GM21529 (cell line): ENCODE results near the gene C1orf21.

Source experiments
- ATAC-seq: cut with Tn5 transposase; IDR thresholded peaks from one replicate; pipeline ENCODE4 v1.9.1; 2021; ENCODE audit not compliant: unreplicated experiment

C1orf21 gene

DNA sequence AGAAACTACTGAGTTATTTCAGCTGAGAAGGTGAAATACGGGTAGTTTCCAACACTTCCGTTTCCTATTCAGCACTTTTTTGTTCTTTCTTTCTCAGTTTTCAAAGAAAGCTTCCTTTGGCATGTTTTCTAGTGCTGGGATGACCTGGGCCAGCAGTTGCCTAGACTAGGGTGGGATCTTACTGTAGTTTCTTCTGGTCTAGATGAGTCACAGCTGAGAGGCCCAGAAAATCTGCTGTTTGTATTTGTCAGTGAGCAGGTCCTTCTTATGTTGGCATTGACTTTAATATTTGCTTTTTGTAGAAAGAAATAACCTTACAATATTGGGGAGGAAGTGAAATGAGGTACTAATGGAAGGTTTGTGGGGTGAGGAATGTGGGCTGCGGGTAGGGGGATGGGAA, 22.2 kb downstream of the C1orf21 start:
- ATAC-seq = no peak

DNA sequence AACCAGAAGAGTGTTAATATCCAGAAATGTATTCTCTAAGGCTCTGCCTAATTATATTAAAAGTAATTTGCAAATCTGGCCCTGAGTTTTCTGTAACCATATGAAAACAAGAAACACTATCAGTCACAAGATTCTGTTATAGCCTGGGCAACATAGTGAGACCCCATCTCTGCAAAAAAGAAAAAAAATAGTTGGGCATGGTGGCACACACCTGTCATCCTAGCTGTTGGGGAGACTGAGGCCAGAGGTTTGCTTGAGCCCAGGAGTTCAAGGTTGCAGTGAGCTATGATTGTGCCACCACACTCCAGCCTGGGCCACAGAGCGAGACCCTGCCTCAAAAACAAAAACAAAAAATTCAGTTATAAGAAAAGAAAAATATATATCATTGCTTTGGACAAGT, 25.6 kb downstream of the C1orf21 start:
- ATAC-seq = no peak

DNA sequence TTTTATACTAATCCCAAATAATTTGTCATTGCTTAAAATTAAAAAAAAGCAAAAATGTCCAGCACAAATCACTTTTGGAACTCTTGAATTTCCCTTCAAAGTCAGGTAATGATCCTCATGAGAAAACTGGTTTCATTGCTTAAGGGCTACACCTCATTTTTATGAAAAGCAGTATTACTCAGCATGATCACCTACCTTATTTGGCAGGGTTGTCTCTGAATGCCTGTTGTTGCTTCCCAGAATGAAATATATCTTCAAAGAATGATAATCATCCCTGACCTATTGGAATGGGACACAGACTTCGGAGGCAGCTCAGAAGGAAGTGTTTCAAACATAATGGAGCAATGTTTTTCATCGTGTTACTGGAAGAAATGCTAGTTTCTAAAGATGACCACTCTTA, 29.7 kb downstream of the C1orf21 start:
- no peak for ATAC-seq

- no peak for ATAC-seq
These were observed 30.1 kb downstream of the C1orf21 start for GRCh38 chr1:184416946-184417345.

GRCh38 chr1:184417916-184418315, 31.1 kb downstream of the C1orf21 start:
- ATAC-seq = no peak

GRCh38 chr1:184418652-184419349, 32.0 kb downstream of the C1orf21 start:
- ATAC-seq = no peak

DNA sequence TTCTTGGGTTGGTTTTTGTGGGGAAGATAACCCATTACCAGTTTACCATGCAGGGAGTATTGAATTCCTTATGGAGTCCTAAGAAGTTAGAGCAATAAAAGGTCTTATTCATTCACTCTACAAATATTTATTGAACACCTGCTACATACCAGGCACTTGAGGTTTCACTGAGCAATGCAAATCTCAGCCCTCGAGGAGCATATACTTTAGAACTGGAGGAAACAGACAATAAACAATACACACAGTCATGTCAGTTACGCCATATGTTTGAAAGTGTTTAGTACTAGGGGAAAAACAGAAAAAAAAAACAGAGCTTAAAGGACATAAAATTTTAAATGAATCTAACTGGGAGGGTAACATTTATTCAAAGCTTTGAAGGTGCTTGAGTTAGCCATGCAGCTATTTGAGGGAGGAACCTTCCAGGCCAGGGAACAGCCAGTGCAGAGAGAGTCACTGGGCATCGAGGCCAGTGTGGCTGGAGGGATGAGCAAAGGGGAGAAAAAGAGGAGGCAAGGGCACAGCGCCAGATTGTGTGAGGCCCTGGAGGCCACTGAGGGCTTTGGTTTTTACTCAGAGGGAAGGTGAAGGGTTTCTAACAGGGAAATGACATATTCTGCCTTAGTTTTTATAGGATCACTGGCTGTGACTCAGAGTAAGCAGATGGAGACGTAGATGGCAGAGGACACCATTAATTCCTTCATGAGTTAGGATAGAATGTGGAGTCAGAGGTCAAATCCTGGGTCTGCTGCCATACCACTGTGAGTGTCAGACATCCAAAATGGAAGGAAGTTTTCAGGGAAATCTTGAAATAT, 32.7 kb downstream of the C1orf21 start:
- no peak for ATAC-seq

DNA sequence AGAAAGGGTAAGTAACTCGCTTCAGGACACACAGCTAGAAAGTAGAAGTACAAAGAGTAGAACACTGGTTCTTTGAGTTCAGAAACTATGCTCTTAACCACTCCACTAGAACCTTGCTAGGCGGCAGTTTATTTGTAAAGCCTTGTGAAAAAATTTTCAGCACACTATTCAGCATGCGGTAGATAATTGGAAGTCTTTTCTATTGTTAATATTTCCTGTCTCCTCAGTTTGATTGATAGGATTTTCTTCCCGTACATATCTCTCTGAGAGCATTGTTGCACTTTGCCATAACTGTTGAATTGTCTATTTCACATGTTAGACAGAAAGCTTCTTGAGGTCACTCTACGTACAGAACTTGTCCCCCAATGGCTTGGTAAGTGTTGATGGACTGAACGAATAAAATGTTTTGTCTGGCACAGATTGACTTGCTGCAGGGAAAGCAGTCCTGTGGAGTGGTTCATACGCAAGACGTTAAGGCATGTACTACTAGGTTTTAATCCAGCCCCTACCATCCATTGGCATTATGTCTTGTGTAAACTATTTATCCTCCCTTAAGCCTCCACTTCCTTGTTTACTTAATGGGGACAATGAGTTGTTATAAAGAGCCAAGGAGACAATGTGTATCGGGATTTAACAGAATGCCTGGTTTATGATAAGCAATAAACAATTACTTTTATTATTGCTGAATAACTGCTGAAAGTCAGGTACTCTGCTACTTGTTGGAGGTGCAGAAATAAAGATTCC, 35.8 kb downstream of the C1orf21 start:
- ATAC-seq = no peak

GRCh38 chr1:184423649-184424048, 36.8 kb downstream of the C1orf21 start:
- no peak for ATAC-seq

GRCh38 chr1:184424157-184424556, 37.3 kb downstream of the C1orf21 start:
- ATAC-seq = no peak

GRCh38 chr1:184424945-184425344, 38.1 kb downstream of the C1orf21 start:
- ATAC-seq = no peak

- no peak for ATAC-seq
These were observed 38.8 kb downstream of the C1orf21 start for GRCh38 chr1:184425449-184426277.

DNA sequence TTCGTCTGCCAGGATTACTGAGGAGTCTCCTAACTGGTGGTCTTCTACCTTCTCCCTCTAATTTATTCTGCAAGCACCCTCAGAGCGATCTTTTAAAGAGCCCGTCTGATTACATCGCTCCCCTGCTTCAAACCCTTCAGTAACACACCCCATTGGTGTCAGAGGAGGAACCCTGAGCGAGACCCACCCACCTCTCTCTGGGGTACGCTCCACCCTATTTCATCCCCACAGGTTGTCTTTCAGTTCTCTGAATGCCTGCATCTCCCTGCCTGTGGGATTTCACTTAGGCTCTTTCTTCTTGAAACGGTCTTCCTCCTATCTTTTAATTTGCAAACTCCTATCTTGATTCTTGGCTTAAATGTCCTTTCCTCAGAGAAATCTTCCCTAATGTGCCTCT, 39.4 kb downstream of the C1orf21 start:
- ATAC-seq = no peak

DNA sequence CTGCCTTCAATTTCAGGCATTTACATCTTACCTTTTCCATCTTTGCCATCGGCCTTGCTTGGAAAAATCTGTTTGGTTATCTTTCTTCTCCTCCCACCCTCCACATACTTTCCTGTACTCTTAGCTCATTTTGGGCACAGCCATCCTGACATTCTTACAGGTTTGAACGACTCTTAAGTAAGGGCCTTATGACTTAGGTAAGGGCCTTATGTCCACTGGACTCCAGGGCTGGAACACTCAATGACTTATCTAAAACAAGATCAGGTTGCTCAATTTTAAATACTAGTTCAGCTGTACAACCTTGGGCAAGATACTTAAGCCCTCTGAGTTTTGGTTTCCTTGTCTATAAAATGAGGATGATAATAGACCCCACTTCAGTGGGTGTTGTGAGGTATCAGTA, 40.9 kb downstream of the C1orf21 start:
- ATAC-seq = no peak

DNA sequence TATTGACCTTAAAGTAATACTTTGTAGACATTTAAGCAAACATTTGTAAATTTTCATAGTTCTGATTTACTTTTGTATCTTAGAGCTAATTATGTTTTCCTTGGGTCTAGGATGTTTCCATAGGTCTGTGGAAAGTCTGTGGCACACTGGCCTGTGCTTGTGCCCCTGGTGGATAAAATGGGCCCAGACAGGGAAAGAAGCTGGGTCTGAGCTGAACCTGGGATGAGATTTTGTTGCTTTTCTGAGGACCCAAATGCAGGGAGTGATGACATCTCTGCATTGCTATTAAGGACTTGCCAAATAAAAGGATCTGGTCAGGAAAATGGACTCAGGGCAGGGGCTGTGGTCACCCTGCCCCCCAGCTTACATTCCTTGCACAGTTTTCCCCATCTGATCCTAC, 41.8 kb downstream of the C1orf21 start:
- ATAC-seq = no peak

- no peak for ATAC-seq
These were observed 42.5 kb downstream of the C1orf21 start for GRCh38 chr1:184429335-184429734.

- ATAC-seq = no peak
These were observed 47.2 kb downstream of the C1orf21 start for GRCh38 chr1:184433956-184434502.

DNA sequence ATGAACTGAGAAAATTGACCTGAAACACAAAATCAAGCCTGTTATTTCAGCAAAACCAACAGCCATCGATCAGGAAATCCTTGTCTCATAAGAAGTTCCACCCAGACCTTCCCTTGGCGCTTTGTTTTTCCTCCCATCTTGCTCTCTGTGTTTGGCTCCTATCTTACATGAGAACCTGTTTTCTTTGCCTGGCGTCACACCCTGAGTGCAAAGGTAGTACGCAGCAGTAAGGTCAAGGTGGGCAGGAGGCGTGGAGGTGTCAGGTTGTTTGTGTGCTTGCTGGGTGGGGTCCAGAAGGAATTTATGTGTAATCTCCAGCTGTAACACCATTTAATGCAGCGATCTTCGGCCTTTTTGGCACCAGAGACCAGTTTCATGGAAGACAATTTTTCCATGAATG, 50.5 kb downstream of the C1orf21 start:
- no peak for ATAC-seq

DNA sequence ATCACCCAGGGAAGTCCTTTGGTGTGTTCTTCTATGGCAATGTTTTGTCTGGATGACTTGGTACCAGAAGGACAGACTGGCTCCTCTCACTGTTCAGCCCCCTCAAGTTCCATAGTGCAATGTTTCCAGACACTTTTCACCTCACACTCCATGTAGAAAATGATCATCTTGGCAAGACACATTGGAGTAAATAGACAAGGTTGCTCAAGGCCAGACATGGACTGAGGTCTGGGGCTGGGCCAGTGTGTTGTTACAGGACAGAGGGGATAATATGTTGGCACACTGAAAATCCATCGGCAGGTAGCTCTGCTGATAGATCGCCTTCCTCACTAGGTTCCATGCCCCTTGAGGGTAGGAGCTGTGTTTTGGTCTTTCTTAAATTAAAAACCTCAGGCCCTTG, 51.5 kb downstream of the C1orf21 start:
- ATAC-seq = no peak

- no peak for ATAC-seq
These were observed 55.4 kb downstream of the C1orf21 start for GRCh38 chr1:184442260-184442659.

GRCh38 chr1:184443201-184443600, 56.4 kb downstream of the C1orf21 start:
- no peak for ATAC-seq
